SU-DHL-6 (cell line): ENCODE measurements around the gene BRCC3.

Source experiments
- H2AFZ ChIP-seq: fragments of 200-600 bp; sonication (generic); 2 replicates; pipeline ENCODE4 v1.6.1; 2014; ENCODE audit warnings: low read depth, mild to moderate bottlenecking, moderate library complexity, mixed read lengths, antibody characterized with exemption, low read length; ENCODE audit not compliant: severe bottlenecking
- H3F3A ChIP-seq: fragments of 200-600 bp; shearing (Covaris generic); 2 replicates; pipeline ENCODE4 v1.6.0; 2016; ENCODE audit warnings: antibody characterized with exemption, mild to moderate bottlenecking; ENCODE audit not compliant: insufficient read depth
- H3K27ac ChIP-seq: fragments of 200-600 bp; sonication (generic); 2 replicates; pipeline ENCODE4 v1.5.1; 2016; ENCODE audit warnings: low read depth, mild to moderate bottlenecking, low read length, moderate library complexity, mixed read lengths
- H3K27me3 ChIP-seq: fragments of 200-600 bp; sonication (generic), shearing (Covaris generic); 2 replicates; pipeline ENCODE4 v1.6.0; 2014; ENCODE audit warnings: mild to moderate bottlenecking, low read length
- H3K36me3 ChIP-seq: fragments of 200-600 bp; sonication (generic); 2 replicates; pipeline ENCODE4 v1.6.1; 2014; ENCODE audit warnings: mild to moderate bottlenecking, low read length, mixed read lengths
- H3K4me2 ChIP-seq: fragments of 300-600, 200-600 bp; shearing (Covaris generic), sonication (generic); 2 replicates; pipeline ENCODE4 v1.6.0; 2014; ENCODE audit warnings: low read length, low read depth, mild to moderate bottlenecking; ENCODE audit not compliant: poor library complexity, severe bottlenecking
- H3K4me3 ChIP-seq: fragments of 200-600 bp; sonication (generic); 2 replicates; pipeline ENCODE4 v1.5.1; 2014; ENCODE audit warnings: antibody characterized with exemption, low read length, mild to moderate bottlenecking, mixed read lengths; ENCODE audit not compliant: insufficient read depth, poor library complexity, severe bottlenecking
- H3K79me2 ChIP-seq: fragments of 200-600 bp; sonication (generic); 2 replicates; pipeline ENCODE4 v1.6.1; 2014; ENCODE audit warnings: mild to moderate bottlenecking, low read length, moderate library complexity; ENCODE audit not compliant: insufficient read depth
- H3K9ac ChIP-seq: fragments of 200-600 bp; sonication (generic); 2 replicates; pipeline ENCODE4 v1.7.0; 2014; ENCODE audit warnings: mild to moderate bottlenecking, low read length
- H3K9me2 ChIP-seq: fragments of 200-600 bp; sonication (generic); replicated peaks from 2 replicates; pipeline ENCODE4 v1.6.1; 2014; ENCODE audit warnings: low read length; ENCODE audit not compliant: insufficient read depth
- H3K9me3 ChIP-seq: fragments of 200-600 bp; sonication (generic); 2 replicates; pipeline ENCODE4 v1.6.1; 2014; ENCODE audit warnings: low read length, mixed read lengths; ENCODE audit not compliant: insufficient read depth
- H4K20me1 ChIP-seq: fragments of 200-600 bp; sonication (generic); 2 replicates; pipeline ENCODE4 v1.6.1; 2014; ENCODE audit warnings: low read depth, mild to moderate bottlenecking, antibody characterized with exemption, low read length, moderate library complexity, mixed read lengths
- EZH2phosphoT487 ChIP-seq: fragments of 200-600 bp; sonication (generic), shearing (Covaris generic); conservative IDR thresholded peaks from 2 replicates; pipeline ENCODE4 v1.6.1; 2018; ENCODE audit warnings: mild to moderate bottlenecking, antibody characterized with exemption, low read length, moderate library complexity, mixed read lengths
- TF ChIP-seq, protein P1 (sequence below): fragments of 200-600 bp; sonication (generic); IDR thresholded peaks from one replicate; pipeline ENCODE4 v1.5.1; 2017; ENCODE audit warnings: antibody characterized with exemption, mild to moderate bottlenecking, low read length, moderate library complexity; ENCODE audit not compliant: insufficient read depth, poor library complexity, severe bottlenecking

The BRCC3 gene

DNA sequence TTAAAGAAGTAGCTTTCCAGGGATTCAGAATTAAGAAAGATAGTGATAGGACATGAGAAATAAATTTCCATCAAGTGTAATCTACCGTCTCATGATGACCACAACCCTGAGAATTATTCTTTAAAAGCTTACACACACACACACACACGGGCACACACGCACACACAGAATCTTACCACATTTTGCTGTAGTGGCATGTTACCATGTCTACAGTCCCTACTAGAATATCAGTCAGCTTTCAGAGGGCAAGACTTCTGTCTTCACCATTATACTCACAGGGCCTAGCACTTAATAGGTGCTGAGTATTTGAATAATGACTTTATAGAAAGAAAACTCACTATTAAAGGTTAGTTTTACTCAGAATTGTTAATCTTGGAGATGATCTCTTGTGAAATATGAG is 15.8 kb upstream of the BRCC3 start:
- no peaks in the 10 kb centered on the region for H3K27me3 ChIP-seq
- H4K20me1 ChIP-seq: no peaks in the 10 kb centered on the region
- TF ChIP-seq EZH2phosphoT487: no peak
- TF ChIP-seq, protein P1, sequence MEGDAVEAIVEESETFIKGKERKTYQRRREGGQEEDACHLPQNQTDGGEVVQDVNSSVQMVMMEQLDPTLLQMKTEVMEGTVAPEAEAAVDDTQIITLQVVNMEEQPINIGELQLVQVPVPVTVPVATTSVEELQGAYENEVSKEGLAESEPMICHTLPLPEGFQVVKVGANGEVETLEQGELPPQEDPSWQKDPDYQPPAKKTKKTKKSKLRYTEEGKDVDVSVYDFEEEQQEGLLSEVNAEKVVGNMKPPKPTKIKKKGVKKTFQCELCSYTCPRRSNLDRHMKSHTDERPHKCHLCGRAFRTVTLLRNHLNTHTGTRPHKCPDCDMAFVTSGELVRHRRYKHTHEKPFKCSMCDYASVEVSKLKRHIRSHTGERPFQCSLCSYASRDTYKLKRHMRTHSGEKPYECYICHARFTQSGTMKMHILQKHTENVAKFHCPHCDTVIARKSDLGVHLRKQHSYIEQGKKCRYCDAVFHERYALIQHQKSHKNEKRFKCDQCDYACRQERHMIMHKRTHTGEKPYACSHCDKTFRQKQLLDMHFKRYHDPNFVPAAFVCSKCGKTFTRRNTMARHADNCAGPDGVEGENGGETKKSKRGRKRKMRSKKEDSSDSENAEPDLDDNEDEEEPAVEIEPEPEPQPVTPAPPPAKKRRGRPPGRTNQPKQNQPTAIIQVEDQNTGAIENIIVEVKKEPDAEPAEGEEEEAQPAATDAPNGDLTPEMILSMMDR: no peak

DNA sequence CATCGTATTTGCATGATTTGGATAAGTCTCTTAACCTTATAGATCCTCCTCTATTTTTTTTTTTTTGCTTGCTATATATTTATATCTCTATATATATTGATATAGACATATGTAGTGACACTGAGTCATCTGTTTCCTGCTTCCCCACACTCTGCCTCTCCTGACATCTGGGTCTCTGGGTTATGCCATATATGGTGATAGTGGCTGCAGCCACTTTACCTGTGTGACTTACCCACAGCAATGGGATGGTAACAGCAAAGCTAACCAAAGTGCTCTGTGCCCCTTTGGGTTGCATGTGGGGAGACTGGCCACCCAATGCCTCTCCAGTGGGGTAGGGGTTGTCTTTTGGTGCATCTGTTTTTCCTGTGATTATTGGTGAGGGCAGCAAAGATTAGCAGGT is 14.8 kb upstream of the BRCC3 start:
- Histone ChIP-seq H3K9me3 (no peaks in the 10 kb centered on the region), H2AFZ (no peak overlapping the region), H3K36me3 (0 out of 2 replicates have a peak, but pooled peaks cover 4% of the 10 kb centered on the region), H3F3A (no peaks in the 10 kb centered on the region), H3K27me3 (no peaks in the 10 kb centered on the region), H3K79me2 (no peaks in the 10 kb centered on the region), H3K9me2 (no peaks in the 10 kb centered on the region), H3K27ac (no peak overlapping the region), H3K9ac (no peak overlapping the region), H3K4me3 (no peak overlapping the region), H4K20me1 (no peaks in the 10 kb centered on the region), H3K4me2 (no peak overlapping the region)
- TF ChIP-seq, protein P1: no peak
- no peak for TF ChIP-seq EZH2phosphoT487

More for the DNA sequence above, 15.8 kb upstream of the BRCC3 start:
- Histone ChIP-seq H3K79me2 (no peaks in the 10 kb centered on the region), H3K27ac (no peak overlapping the region), H3K4me2 (no peak overlapping the region), H2AFZ (no peak overlapping the region), H3K36me3 (0 out of 2 replicates have a peak, but pooled peaks cover 4% of the 10 kb centered on the region), H3K9ac (no peak overlapping the region), H3F3A (no peaks in the 10 kb centered on the region), H3K9me3 (no peaks in the 10 kb centered on the region), H3K4me3 (no peak overlapping the region), H3K9me2 (no peaks in the 10 kb centered on the region)

DNA sequence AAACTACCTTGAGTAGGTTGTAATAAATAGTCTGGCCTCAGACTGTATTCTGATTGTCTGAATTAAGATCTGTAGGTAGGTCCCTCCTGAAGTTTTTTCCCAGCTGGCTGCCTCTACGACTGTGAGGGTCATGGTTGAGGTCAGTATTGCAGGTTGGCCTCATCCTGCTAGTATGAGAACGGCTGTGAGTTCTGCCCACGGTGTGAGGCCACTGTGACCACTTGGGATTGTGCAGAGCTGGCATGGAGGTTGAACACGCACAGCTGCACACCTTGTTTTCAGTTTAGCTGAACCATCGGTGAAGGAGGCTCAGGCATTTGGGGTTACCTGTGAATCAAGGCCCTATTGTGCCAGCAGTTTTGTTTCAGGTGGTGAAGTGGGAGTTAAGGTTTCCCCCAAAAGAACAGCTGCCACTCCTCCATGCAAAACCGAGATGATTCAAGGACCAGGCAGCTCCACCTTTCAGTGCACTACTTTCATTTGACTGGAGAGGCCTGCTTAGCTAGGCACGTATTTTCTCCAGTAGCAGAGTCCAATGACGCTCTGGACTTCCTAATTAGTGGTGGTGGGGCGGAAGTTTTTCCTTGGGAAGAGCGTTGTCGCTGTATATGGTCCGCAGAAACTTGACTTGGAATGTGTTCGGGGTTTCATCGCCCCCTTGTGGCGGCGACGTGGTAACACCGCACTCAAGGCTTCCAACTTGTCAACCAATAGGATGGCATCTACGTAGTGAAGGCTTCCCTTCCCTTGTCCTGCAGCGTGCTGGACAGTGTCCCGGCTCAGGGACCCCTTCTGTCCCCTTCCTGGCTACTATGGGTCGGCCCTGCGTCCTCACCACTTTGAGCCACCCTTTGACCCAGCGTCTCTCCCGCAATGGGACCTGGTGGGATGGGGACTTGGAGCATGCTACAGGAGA is 14.2 kb upstream of the BRCC3 start:
- Histone ChIP-seq H3K79me2 (no peaks in the 10 kb centered on the region), H3K9me3 (no peaks in the 10 kb centered on the region), H3K27me3 (no peaks in the 10 kb centered on the region), H4K20me1 (no peaks in the 10 kb centered on the region), H3K4me2 (peak overlapping the region; percentile 29), H3F3A (no peaks in the 10 kb centered on the region), H3K9ac (no peak overlapping the region), H2AFZ (no peak overlapping the region), H3K27ac (no peak overlapping the region), H3K4me3 (no peak overlapping the region), H3K36me3 (0 out of 2 replicates have a peak, but pooled peaks cover 4% of the 10 kb centered on the region), H3K9me2 (no peaks in the 10 kb centered on the region)
- TF ChIP-seq, protein P1: peak; percentile 37
- TF ChIP-seq EZH2phosphoT487: no peak
